Activated T-helper 2 cell treated with anti-CD3 and anti-CD28 coated beads, Interferon-gamma antibody, Interleukin-2, Interleukin-4, amounts not matched to agents 10 μg/mL and 5 μg/mL and 100 μg/mL, durations not matched to agents 14 hours and 24 hours and 36 hours (primary cell): ENCODE results near the gene SP2. TPM values are rescaled to one million over a fixed set of nuclear protein-coding genes. Genes with fewer than 3 reads are reported as not detected.
"Not testable (repeated sequence)": the region's sequence is repeated elsewhere in the genome, so short reads cannot be mapped to it uniquely, and the experiment has no call there.

Source experiments
- DNase-seq: peaks from one replicate; pipeline ENCODE4 v3.0.0; 2021; ENCODE audit warnings: low spot score
- H3K27ac Mint-ChIP-seq: one replicate; pipeline ENCODE4 v1.8.0; 2021; ENCODE audit warnings: mixed read lengths
- H3K27me3 Mint-ChIP-seq: one replicate; pipeline ENCODE4 v1.8.0; 2021; ENCODE audit warnings: low read depth, mixed read lengths
- H3K36me3 Mint-ChIP-seq: one replicate; pipeline ENCODE4 v1.8.0; 2021; ENCODE audit warnings: low read depth, mixed read lengths
- H3K4me1 Mint-ChIP-seq: one replicate; pipeline ENCODE4 v1.8.0; 2021; ENCODE audit warnings: low read depth, mixed read lengths
- H3K4me3 Mint-ChIP-seq: one replicate; pipeline ENCODE4 v1.8.0; 2021; ENCODE audit warnings: low read depth, mild to moderate bottlenecking, moderate library complexity, mixed read lengths
- H3K9me3 Mint-ChIP-seq: one replicate; pipeline ENCODE4 v1.8.0; 2021; ENCODE audit warnings: mixed read lengths
- intact Hi-C: fragments of 100-400 bp; cut with micrococcal nuclease; formaldehyde crosslinking; loops from one replicate; pipeline ENCODE4 v1.15.1; 2023
- total RNA-seq: library from RNA; stranded (reverse); gene quantifications from 2 replicates; pipeline ENCODE4 v1.2.3, GENCODE V29; 2022

Gene SP2
- total RNA-seq, 1 donor from 2014 or later: 16.5 TPM

- peaks cover 57% of the 10 kb centered on the region for H3K36me3 Mint-ChIP-seq
- H3K4me3 Mint-ChIP-seq: no peak overlapping the region
- DNase-seq: no peak
- H3K4me1 Mint-ChIP-seq: peaks cover 3% of the 10 kb centered on the region
- H3K9me3 Mint-ChIP-seq: no peaks in the 10 kb centered on the region
- H3K27ac Mint-ChIP-seq: no peak overlapping the region
- intact Hi-C loops: no loop called here
- no peaks in the 10 kb centered on the region for H3K27me3 Mint-ChIP-seq
Measured at GRCh38 chr17:47924785-47925677, 29.0 kb downstream of the SP2 start.

- no peaks in the 10 kb centered on the region for H3K9me3 Mint-ChIP-seq
- peaks cover 57% of the 10 kb centered on the region for H3K36me3 Mint-ChIP-seq
- no peaks in the 10 kb centered on the region for H3K27me3 Mint-ChIP-seq
- no peak overlapping the region for H3K4me3 Mint-ChIP-seq
- intact Hi-C loops: no loop called here
- no peak overlapping the region for H3K27ac Mint-ChIP-seq
- peaks cover 3% of the 10 kb centered on the region for H3K4me1 Mint-ChIP-seq
- DNase-seq: no peak
Measured at GRCh38 chr17:47925678-47925988, 29.6 kb downstream of the SP2 start.

GRCh38 chr17:47927821-47928400 is 31.9 kb downstream of the SP2 start:
- Mint-ChIP-seq H3K27me3 (no peaks in the 10 kb centered on the region), H3K4me1 (peaks cover 3% of the 10 kb centered on the region), H3K27ac (no peak overlapping the region), H3K36me3 (peaks cover 46% of the 10 kb centered on the region), H3K9me3 (no peaks in the 10 kb centered on the region), H3K4me3 (no peak overlapping the region)
- no peak for DNase-seq
- intact Hi-C loops: no loop called here

- no peaks in the 10 kb centered on the region for H3K27me3 Mint-ChIP-seq
- intact Hi-C loops: no loop called here
- no peak overlapping the region for H3K27ac Mint-ChIP-seq
- DNase-seq: no peak
- peaks cover 41% of the 10 kb centered on the region for H3K36me3 Mint-ChIP-seq
- H3K4me3 Mint-ChIP-seq: no peak overlapping the region
- H3K9me3 Mint-ChIP-seq: no peaks in the 10 kb centered on the region
- H3K4me1 Mint-ChIP-seq: peaks cover 3% of the 10 kb centered on the region
Measured at GRCh38 chr17:47928415-47928814, 32.4 kb downstream of the SP2 start.

GRCh38 chr17:47929218-47930000 is 33.4 kb downstream of the SP2 start:
- Mint-ChIP-seq H3K9me3 (no peaks in the 10 kb centered on the region), H3K36me3 (peaks cover 33% of the 10 kb centered on the region), H3K27me3 (no peaks in the 10 kb centered on the region), H3K27ac (no peak overlapping the region), H3K4me1 (peaks cover 3% of the 10 kb centered on the region), H3K4me3 (no peak overlapping the region)
- no peak for DNase-seq
- intact Hi-C loops: no loop called here

- no peaks in the 10 kb centered on the region for H3K9me3 Mint-ChIP-seq
- peaks cover 3% of the 10 kb centered on the region for H3K4me1 Mint-ChIP-seq
- DNase-seq: no peak
- no peaks in the 10 kb centered on the region for H3K27me3 Mint-ChIP-seq
- peaks cover 16% of the 10 kb centered on the region for H3K36me3 Mint-ChIP-seq
- no peak overlapping the region for H3K27ac Mint-ChIP-seq
- intact Hi-C loops: no loop called here
- no peak overlapping the region for H3K4me3 Mint-ChIP-seq
Measured at GRCh38 chr17:47931848-47932247, 35.8 kb downstream of the SP2 start.

GRCh38 chr17:47934856-47935255 is 38.8 kb downstream of the SP2 start:
- no peaks in the 10 kb centered on the region for H3K36me3 Mint-ChIP-seq
- no peaks in the 10 kb centered on the region for H3K9me3 Mint-ChIP-seq
- H3K27ac Mint-ChIP-seq: no peak overlapping the region
- intact Hi-C loops: no loop called here
- H3K4me3 Mint-ChIP-seq: no peak overlapping the region
- peaks cover 5% of the 10 kb centered on the region for H3K4me1 Mint-ChIP-seq
- no peak for DNase-seq
- no peaks in the 10 kb centered on the region for H3K27me3 Mint-ChIP-seq

- H3K4me3 Mint-ChIP-seq, H3K27ac Mint-ChIP-seq, H3K36me3 Mint-ChIP-seq, H3K4me1 Mint-ChIP-seq, DNase-seq, H3K27me3 Mint-ChIP-seq, intact Hi-C loops, H3K9me3 Mint-ChIP-seq: not testable (repeated sequence)
Measured at GRCh38 chr17:47935468-47935867, 39.4 kb downstream of the SP2 start.

- intact Hi-C loops: no loop called here
- H3K36me3 Mint-ChIP-seq: peaks cover 1% of the 10 kb centered on the region
Measured at GRCh38 chr17:47935961-47936360, 39.9 kb downstream of the SP2 start.

GRCh38 chr17:47937941-47938340 is 41.9 kb downstream of the SP2 start:
- intact Hi-C loops: no loop called here
- no peaks in the 10 kb centered on the region for H3K27me3 Mint-ChIP-seq
- peaks cover 18% of the 10 kb centered on the region for H3K4me1 Mint-ChIP-seq
- H3K27ac Mint-ChIP-seq: no peak overlapping the region
- peaks cover 4% of the 10 kb centered on the region for H3K9me3 Mint-ChIP-seq
- H3K4me3 Mint-ChIP-seq: no peak overlapping the region
- no peak for DNase-seq
- H3K36me3 Mint-ChIP-seq: peaks cover 4% of the 10 kb centered on the region

More at GRCh38 chr17:47935961-47936360, 39.9 kb downstream of the SP2 start:
- Mint-ChIP-seq H3K27ac (no peak overlapping the region), H3K4me1 (peaks cover 8% of the 10 kb centered on the region), H3K4me3 (no peak overlapping the region), H3K27me3 (no peaks in the 10 kb centered on the region), H3K9me3 (peaks cover 2% of the 10 kb centered on the region)
- DNase-seq: no peak

- Mint-ChIP-seq H3K36me3 (peaks cover 18% of the 10 kb centered on the region), H3K9me3 (peaks cover 4% of the 10 kb centered on the region), H3K4me3 (peak within 1 kb of the TSS; percentile 82), H3K4me1 (peaks cover 37% of the 10 kb centered on the region), H3K27ac (peak within 1 kb of the TSS; percentile 90), H3K27me3 (no peaks in the 10 kb centered on the region)
- peak; percentile 95 for DNase-seq
- intact Hi-C loops: loop anchor here (2.0 kb wide), 1 partner anchor 47 kb away; no protein-coding TSS in a partner anchor
Measured at GRCh38 chr17:47941246-47942095, 45.4 kb downstream of the SP2 start, which contains the start of gene PNPO. TSS of gene PNPO (plus strand) at chr17:47941571. CDS start at chr17:47941676, 105 bp downstream.

GRCh38 chr17:47942096-47942510 is 46.1 kb downstream of the SP2 start:
- Mint-ChIP-seq H3K27me3 (no peaks in the 10 kb centered on the region), H3K27ac (peak overlapping the region; percentile 90), H3K4me3 (peak overlapping the region; percentile 82), H3K4me1 (peaks cover 41% of the 10 kb centered on the region), H3K36me3 (peaks cover 23% of the 10 kb centered on the region), H3K9me3 (peaks cover 4% of the 10 kb centered on the region)
- intact Hi-C loops: no loop called here
- no peak for DNase-seq
